Natural killer cell (primary cell): ENCODE data around the gene ZNF304. TPM values are rescaled to one million over a fixed set of nuclear protein-coding genes. Genes with fewer than 3 reads are reported as not detected.

ENCODE experiments used
- ATAC-seq, 3 donors: fragments of 150-1000 bp in 2 of 3; fragments of 200-7000 bp in 1 of 3; cut with Tn5 transposase; 1 replicate in 1 of 3; 2 replicates in 2 of 3; pipeline ENCODE4 v1.10.0; 2021; ENCODE audit warnings: mild to moderate bottlenecking in 2 of 3, moderate library complexity in 2 of 3
- DNase-seq, 2 donors: peaks; one replicate each; pipeline versions ENCODE4 v3.0.0 to v3.0.0-alpha.2; 2013 to 2021; ENCODE audit warnings: mixed read lengths in 1 of 2
- H3K27ac ChIP-seq: one replicate; pipeline ENCODE4 v1.5.1; 2013; ENCODE audit warnings: mild to moderate bottlenecking, low read length
- H3K27me3 ChIP-seq: one replicate; pipeline ENCODE4 v1.6.1; 2013; ENCODE audit warnings: low read length; ENCODE audit not compliant: control insufficient read depth, insufficient read depth
- H3K36me3 ChIP-seq: one replicate; pipeline ENCODE4 v1.6.1; 2013; ENCODE audit warnings: low read length; ENCODE audit not compliant: control insufficient read depth, insufficient read depth
- H3K4me1 ChIP-seq: one replicate; pipeline ENCODE4 v1.6.1; 2013; ENCODE audit warnings: low read length; ENCODE audit not compliant: control insufficient read depth, insufficient read depth
- H3K4me3 ChIP-seq: one replicate; pipeline ENCODE4 v1.5.1; 2013; ENCODE audit warnings: low read length
- H3K9me3 ChIP-seq: one replicate; pipeline ENCODE4 v1.6.1; 2013; ENCODE audit warnings: low read length; ENCODE audit not compliant: control insufficient read depth, insufficient read depth
- H3K27ac Mint-ChIP-seq, 2 donors: one replicate each; pipeline ENCODE4 v1.8.0; 2022; ENCODE audit warnings: mild to moderate bottlenecking in 2 of 2, mixed read lengths in 2 of 2, moderate library complexity in 1 of 2
- H3K27me3 Mint-ChIP-seq, 2 donors: one replicate each; pipeline ENCODE4 v1.8.0; 2022; ENCODE audit warnings: low read depth in 2 of 2, mixed read lengths in 2 of 2
- H3K36me3 Mint-ChIP-seq: one replicate; pipeline ENCODE4 v1.8.0; 2022; ENCODE audit warnings: mixed read lengths
- H3K4me1 Mint-ChIP-seq, 2 donors: one replicate each; pipeline ENCODE4 v1.8.0; 2022; ENCODE audit warnings: mixed read lengths in 2 of 2
- H3K4me3 Mint-ChIP-seq: one replicate; pipeline ENCODE4 v1.8.0; 2022; ENCODE audit warnings: mild to moderate bottlenecking, moderate library complexity, mixed read lengths
- H3K9me3 Mint-ChIP-seq, 2 donors: one replicate each; pipeline ENCODE4 v1.8.0; 2022; ENCODE audit warnings: mixed read lengths in 2 of 2
- CTCF ChIP-seq: fragments of 200-600 bp; IDR thresholded peaks from one replicate; pipeline ENCODE4 v1.8.0; 2022; ENCODE audit warnings: antibody characterized with exemption
- WGBS: methylation state at CpG from one replicate; pipeline ENCODE4 v1.1.7; 2013; ENCODE audit warnings: missing lambda C conversion rate; ENCODE audit not compliant: insufficient coverage; 5-methylcytosine and 5-hydroxymethylcytosine counted together
- intact Hi-C: fragments of 100-400 bp; cut with micrococcal nuclease; formaldehyde crosslinking; loops from one replicate; pipeline ENCODE4 v1.14.2; 2022
- total RNA-seq, 4 donors: library from RNA; stranded (reverse); fragments of 120-200 nt in 1 of 4; gene quantifications; one replicate each; pipeline versions ENCODE4 v1.2.3 to v1.2.4, GENCODE V29; 2013 to 2022

The ZNF304 gene
- total RNA-seq, 3 donors from 2014 or later (not counting 1 experiment from before 2014, with no cell fraction given): 6.6 to 10.7 (median 9.2) TPM

- TF ChIP-seq CTCF: no peak
- Histone ChIP-seq H3K27me3 (peaks cover 17% of the 10 kb centered on the region), H3K4me3 (no peak overlapping the region), H3K36me3 (no peaks in the 10 kb centered on the region), H3K4me1 (peaks cover 24% of the 10 kb centered on the region), H3K9me3 (no peaks in the 10 kb centered on the region), H3K27ac (no peak overlapping the region)
- Mint-ChIP-seq H3K4me3 (no peak overlapping the region), H3K4me1 (peaks cover 27 to 30% of the 10 kb centered on the region in 2 donors), H3K27me3 (peaks cover 46 to 56% of the 10 kb centered on the region in 2 donors), H3K36me3 (peaks cover 15% of the 10 kb centered on the region), H3K27ac (no peak overlapping the region), H3K9me3 (peaks cover 0 to 2% of the 10 kb centered on the region in 2 donors)
- WGBS: 21% methylated on average over 28 of the region's 29 CpGs
- ATAC-seq (no peak), DNase-seq (no peak)
- intact Hi-C loops: no loop called here
Measured at GRCh38 chr19:57317503-57317902, 33.6 kb upstream of the ZNF304 start.

GRCh38 chr19:57319869-57320179, 31.2 kb upstream of the ZNF304 start:
- no peak for ATAC-seq
- intact Hi-C loops: loop anchor here (1.0 to 2.0 kb wide), 3 partner anchors 31 to 80 kb away; partner anchors contain the start of genes ZNF304, ZNF460 and ZNF805
- peaks cover 22% of the 10 kb centered on the region for H3K36me3 Mint-ChIP-seq

GRCh38 chr19:57320180-57321084, 30.6 kb upstream of the ZNF304 start, which contains the start of gene ZNF543:
Gene ZNF543, plus strand, starts transcription at chr19:57320472. Its CDS starts 382 bp downstream, at chr19:57320854.
- peaks cover 26% of the 10 kb centered on the region in 2 donors for H3K27me3 Mint-ChIP-seq
- peaks cover 16% of the 10 kb centered on the region for H3K36me3 ChIP-seq
- peaks cover 24% of the 10 kb centered on the region for H3K4me1 ChIP-seq
- H3K4me1 Mint-ChIP-seq: peaks cover 27 to 35% of the 10 kb centered on the region in 2 donors
- TF ChIP-seq CTCF: no peak
- ATAC-seq: peak; percentile 95 to 99 (median 98)
- peak; percentile 94 to 96 for DNase-seq
- peak within 1 kb of the TSS; percentile 81 for H3K4me3 ChIP-seq
- peaks cover 13% of the 10 kb centered on the region for H3K27me3 ChIP-seq
- WGBS: 1% methylated on average over 71 of the region's 71 CpGs
- peak within 1 kb of the TSS; percentile 95 to 99 for H3K27ac Mint-ChIP-seq
- H3K9me3 ChIP-seq: peaks cover 2% of the 10 kb centered on the region
- peaks cover 0 to 2% of the 10 kb centered on the region in 2 donors for H3K9me3 Mint-ChIP-seq
- peaks cover 23% of the 10 kb centered on the region for H3K36me3 Mint-ChIP-seq
- peak within 1 kb of the TSS; percentile 94 for H3K27ac ChIP-seq
- intact Hi-C loops: loop anchor here (1.0 to 2.0 kb wide), 3 partner anchors 31 to 80 kb away; partner anchors contain the start of genes ZNF304, ZNF460 and ZNF805
- peak within 1 kb of the TSS; percentile 94 for H3K4me3 Mint-ChIP-seq

More at GRCh38 chr19:57319869-57320179, 31.2 kb upstream of the ZNF304 start:
- Mint-ChIP-seq H3K4me3 (peak overlapping the region; percentile 94), H3K9me3 (peaks cover 0 to 2% of the 10 kb centered on the region in 2 donors), H3K27me3 (peaks cover 32% of the 10 kb centered on the region in 2 donors), H3K4me1 (peaks cover 27 to 35% of the 10 kb centered on the region in 2 donors), H3K27ac (peak overlapping the region; percentile 95 to 99)
- WGBS: 0% methylated on average over 1 of the region's 1 CpG
- peak overlapping the region; percentile 81 for H3K4me3 ChIP-seq
- no peak for TF ChIP-seq CTCF
- DNase-seq: no peak
- peak overlapping the region; percentile 94 for H3K27ac ChIP-seq
- no peaks in the 10 kb centered on the region for H3K9me3 ChIP-seq
- H3K36me3 ChIP-seq: peaks cover 10% of the 10 kb centered on the region
- H3K4me1 ChIP-seq: peaks cover 24% of the 10 kb centered on the region
- peaks cover 13% of the 10 kb centered on the region for H3K27me3 ChIP-seq
